HEK293 (cell line): Measurements from ENCODE around the gene HBG2.
"Not testable (repeated sequence)": the region's sequence is repeated elsewhere in the genome, so short reads cannot be mapped to it uniquely, and the experiment has no call there.

Experiments
- CTCF ChIA-PET: fragments of 350-600 bp; formaldehyde crosslinking; extraction: SDS; loops from one replicate; lab custom pipeline; 2021; ENCODE audit warnings: antibody characterized with exemption; lab: Yijun Ruan, JAX
- POLR2A ChIA-PET: fragments of 300-600 bp; formaldehyde crosslinking; extraction: SDS; loops from one replicate; lab custom pipeline; 2020; ENCODE audit warnings: antibody characterized with exemption, inconsistent platforms; lab: Yijun Ruan, JAX
- H3K27ac ChIP-seq: fragments of 200-500 bp; sonication (Bioruptor generic); 2 replicates; pipeline ENCODE4 v1.5.1; 2014; ENCODE audit warnings: low read depth, low read length, control low read depth, inconsistent platforms; ENCODE audit errors: extremely low read depth
- H3K36me3 ChIP-seq, 2 experiments: fragments of 200-500 bp in 1 of 2; sonication (Bioruptor generic) in 1 of 2; 1 replicate in 1 of 2; 2 replicates in 1 of 2; pipeline ENCODE4 v1.5.1; 2014 to 2017; ENCODE audit warnings: inconsistent platforms in 2 of 2, low read length in 2 of 2; ENCODE audit not compliant: control insufficient read depth in 2 of 2, insufficient read depth in 1 of 2
- H3K4me1 ChIP-seq: fragments of 200-500 bp; sonication (Bioruptor generic); 2 replicates; pipeline ENCODE4 v1.5.1; 2014; ENCODE audit warnings: mild to moderate bottlenecking, low read length, inconsistent platforms; ENCODE audit not compliant: control insufficient read depth, insufficient read depth
- H3K4me3 ChIP-seq: 2 replicates; pipeline ENCODE4 v1.5.1; 2011; ENCODE audit warnings: low read depth, mild to moderate bottlenecking, control low read depth, low read length, moderate library complexity
- H3K9me3 ChIP-seq: fragments of 200-500 bp; sonication (Bioruptor generic); 2 replicates; pipeline ENCODE4 v1.5.1; 2014; ENCODE audit warnings: low read depth, low read length, inconsistent platforms; ENCODE audit not compliant: control insufficient read depth, insufficient read depth
- GFI1B ChIP-seq: fragments of 450-650 bp; formaldehyde crosslinking; IDR thresholded peaks from 2 replicates; pipeline ENCODE4 v1.5.1; 2016; ENCODE audit warnings: missing biosample characterization, missing genetic modification characterization
- PRDM1 ChIP-seq: fragments of 450-650 bp; formaldehyde crosslinking; IDR thresholded peaks from 2 replicates; pipeline ENCODE4; 2016; ENCODE audit warnings: missing biosample characterization, missing genetic modification characterization
- SCRT2 ChIP-seq: fragments of 450-650 bp; formaldehyde crosslinking; IDR thresholded peaks from 2 replicates; pipeline ENCODE4 v1.5.1; 2016; ENCODE audit warnings: missing biosample characterization, missing genetic modification characterization
- WT1 ChIP-seq: fragments of 450-650 bp; formaldehyde crosslinking; IDR thresholded peaks from 2 replicates; pipeline ENCODE4 v1.5.1; 2016; ENCODE audit warnings: missing biosample characterization, missing genetic modification characterization
- ZBTB21 ChIP-seq: fragments of 450-650 bp; formaldehyde crosslinking; IDR thresholded peaks from 2 replicates; pipeline ENCODE4 v1.5.1; 2017; ENCODE audit warnings: missing biosample characterization, missing genetic modification characterization
- ZNF121 ChIP-seq: fragments of 450-650 bp; formaldehyde crosslinking; IDR thresholded peaks from 2 replicates; pipeline ENCODE4 v1.5.1; 2016; ENCODE audit warnings: missing biosample characterization, missing genetic modification characterization
- ZNF132 ChIP-seq: fragments of 450-650 bp; formaldehyde crosslinking; IDR thresholded peaks from 2 replicates; pipeline ENCODE4 v1.5.1; 2017; ENCODE audit warnings: missing biosample characterization, missing genetic modification characterization, borderline replicate concordance
- ZNF211 ChIP-seq: fragments of 450-650 bp; formaldehyde crosslinking; IDR thresholded peaks from 2 replicates; pipeline ENCODE4 v1.5.1; 2016; ENCODE audit warnings: low read depth, missing biosample characterization, missing genetic modification characterization
- ZNF221 ChIP-seq: fragments of 450-650 bp; formaldehyde crosslinking; IDR thresholded peaks from 2 replicates; pipeline ENCODE4 v1.5.1; 2017; ENCODE audit warnings: missing biosample characterization, missing genetic modification characterization, borderline replicate concordance
- ZNF239 ChIP-seq: fragments of 450-650 bp; formaldehyde crosslinking; IDR thresholded peaks from 2 replicates; pipeline ENCODE4 v1.5.1; 2016; ENCODE audit warnings: missing biosample characterization, missing genetic modification characterization
- ZNF335 ChIP-seq: fragments of 450-650 bp; formaldehyde crosslinking; conservative IDR thresholded peaks from 2 replicates; pipeline ENCODE4 v1.5.1; 2016; ENCODE audit warnings: missing biosample characterization, missing genetic modification characterization
- ZNF37A ChIP-seq: fragments of 450-650 bp; IDR thresholded peaks from 2 replicates; pipeline ENCODE4 v1.5.1; 2018; ENCODE audit warnings: missing biosample characterization, missing genetic modification characterization
- ZNF423 ChIP-seq: fragments of 450-650 bp; formaldehyde crosslinking; IDR thresholded peaks from 2 replicates; pipeline ENCODE4 v1.5.1; 2016; ENCODE audit warnings: missing biosample characterization, missing genetic modification characterization
- ZNF530 ChIP-seq: fragments of 450-650 bp; formaldehyde crosslinking; IDR thresholded peaks from 2 replicates; pipeline ENCODE4 v1.5.1; 2016; ENCODE audit warnings: low read depth, missing biosample characterization, missing genetic modification characterization
- ZNF548 ChIP-seq: fragments of 450-650 bp; formaldehyde crosslinking; IDR thresholded peaks from 2 replicates; pipeline ENCODE4 v1.5.1; 2016; ENCODE audit warnings: missing biosample characterization, missing genetic modification characterization
- ZNF561 ChIP-seq: fragments of 450-650 bp; IDR thresholded peaks from 2 replicates; pipeline ENCODE4 v1.5.1; 2018; ENCODE audit warnings: missing biosample characterization, missing genetic modification characterization, borderline replicate concordance
- ZNF747 ChIP-seq: fragments of 450-650 bp; formaldehyde crosslinking; IDR thresholded peaks from 2 replicates; pipeline ENCODE4 v1.5.1; 2016; ENCODE audit warnings: missing biosample characterization, missing genetic modification characterization
- ZNF843 ChIP-seq: fragments of 450-650 bp; formaldehyde crosslinking; IDR thresholded peaks from 2 replicates; pipeline ENCODE4 v1.5.1; 2016; ENCODE audit warnings: missing biosample characterization, missing genetic modification characterization
- TF ChIP-seq, protein P1 (sequence below): fragments of 450-650 bp; formaldehyde crosslinking; IDR thresholded peaks from 2 replicates; pipeline ENCODE4 v1.5.1; 2016; ENCODE audit warnings: missing biosample characterization, missing genetic modification characterization, low read depth
- TF ChIP-seq, protein P2 (sequence below): fragments of 450-650 bp; formaldehyde crosslinking; IDR thresholded peaks from 2 replicates; pipeline ENCODE4; 2016; ENCODE audit warnings: missing biosample characterization, missing genetic modification characterization
- TF ChIP-seq, protein P3 (sequence below): fragments of 450-650 bp; formaldehyde crosslinking; IDR thresholded peaks from 2 replicates; pipeline ENCODE4 v1.5.1; 2016; ENCODE audit warnings: missing biosample characterization, missing genetic modification characterization

Gene HBG2

GRCh38 chr11:5297721-5298323 lies 43.2 kb upstream of the HBG2 start:
- H3K36me3 ChIP-seq, result no peaks in the 10 kb centered on the region
- ChIA-PET CTCF (interaction anchor here (1.4 kb wide), 1 partner anchor 174 kb away, joined by 4 read pairs; no protein-coding TSS in a partner anchor), POLR2A (no interaction called here)
- H3K27ac ChIP-seq, result no peak overlapping the region
- no peak overlapping the region for H3K4me3 ChIP-seq
- TF ChIP-seq GFI1B (tag by site-specific recombination), result no peak
- no peak for TF ChIP-seq ZNF530 (tag by site-specific recombination)
- TF ChIP-seq ZBTB21 (tag by site-specific recombination), result no peak
- TF ChIP-seq ZNF211 (tag by site-specific recombination), result no peak
- TF ChIP-seq ZNF548 (tag by site-specific recombination), result no peak
- no peak for TF ChIP-seq PRDM1 (tag by site-specific recombination)
- TF ChIP-seq, protein P1, sequence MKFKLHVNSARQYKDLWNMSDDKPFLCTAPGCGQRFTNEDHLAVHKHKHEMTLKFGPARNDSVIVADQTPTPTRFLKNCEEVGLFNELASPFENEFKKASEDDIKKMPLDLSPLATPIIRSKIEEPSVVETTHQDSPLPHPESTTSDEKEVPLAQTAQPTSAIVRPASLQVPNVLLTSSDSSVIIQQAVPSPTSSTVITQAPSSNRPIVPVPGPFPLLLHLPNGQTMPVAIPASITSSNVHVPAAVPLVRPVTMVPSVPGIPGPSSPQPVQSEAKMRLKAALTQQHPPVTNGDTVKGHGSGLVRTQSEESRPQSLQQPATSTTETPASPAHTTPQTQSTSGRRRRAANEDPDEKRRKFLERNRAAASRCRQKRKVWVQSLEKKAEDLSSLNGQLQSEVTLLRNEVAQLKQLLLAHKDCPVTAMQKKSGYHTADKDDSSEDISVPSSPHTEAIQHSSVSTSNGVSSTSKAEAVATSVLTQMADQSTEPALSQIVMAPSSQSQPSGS (tag by site-specific recombination), result no peak
- TF ChIP-seq ZNF132 (tag by site-specific recombination), result no peak
- no peak for TF ChIP-seq ZNF239 (tag by site-specific recombination)
- no peak for TF ChIP-seq ZNF561 (tag by site-specific recombination)
- no peaks in the 10 kb centered on the region for H3K4me1 ChIP-seq
- no peaks in the 10 kb centered on the region for H3K9me3 ChIP-seq

DNA sequence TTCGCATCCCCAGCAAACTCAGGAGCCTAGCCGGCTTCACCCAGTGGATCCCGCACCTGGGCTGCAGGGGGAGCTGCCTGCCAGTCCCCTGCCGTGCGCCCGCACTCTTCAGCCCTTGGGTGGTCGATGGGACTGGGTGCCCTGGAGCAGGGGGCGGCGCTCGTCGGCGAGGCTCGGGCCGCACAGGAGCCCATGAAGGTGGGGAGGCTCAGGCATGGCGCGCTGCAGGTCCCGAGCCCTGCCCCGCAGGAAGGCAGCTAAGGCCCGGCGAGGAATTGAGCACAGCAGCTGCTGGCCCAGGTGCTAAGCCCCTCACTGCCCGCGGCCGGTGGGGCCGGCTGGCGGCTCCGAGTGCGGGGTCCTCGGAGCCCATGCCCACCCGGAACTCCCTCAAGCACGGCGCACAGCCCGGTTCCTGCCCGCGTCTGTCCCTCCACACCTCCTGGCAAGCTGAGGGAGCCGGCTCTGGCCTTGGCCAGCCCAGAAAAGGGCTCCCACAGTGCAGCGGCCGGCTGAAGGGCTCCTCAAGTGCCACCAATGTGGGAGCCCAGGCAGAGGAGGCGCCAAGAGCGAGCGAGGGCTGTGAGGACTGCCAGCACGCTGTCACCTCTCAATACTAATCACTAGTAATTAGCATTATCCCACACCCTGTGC lies 39.9 kb upstream of the HBG2 start:
- H3K4me1 ChIP-seq, H3K27ac ChIP-seq, POLR2A ChIA-PET, H3K9me3 ChIP-seq, H3K36me3 ChIP-seq, H3K4me3 ChIP-seq: not testable (repeated sequence)
- CTCF ChIA-PET, result interaction anchor here (0.6 kb wide), 1 partner anchor 1051 kb away, joined by 3 read pairs; no protein-coding TSS in a partner anchor

GRCh38 chr11:5293028-5293427 lies 38.4 kb upstream of the HBG2 start:
- CTCF ChIA-PET, result no interaction called here
- POLR2A ChIA-PET, result no interaction called here
- no peak overlapping the region for H3K27ac ChIP-seq
- H3K36me3 ChIP-seq, result no peaks in the 10 kb centered on the region
- TF ChIP-seq SCRT2 (no peak), ZNF843 (no peak), ZNF423 (tag by site-specific recombination) (no peak), WT1 (tag by site-specific recombination) (no peak), ZNF747 (no peak), ZNF221 (no peak), ZNF121 (tag by site-specific recombination) (no peak), ZNF335 (no peak), ZNF37A (no peak)
- TF ChIP-seq, protein P2, sequence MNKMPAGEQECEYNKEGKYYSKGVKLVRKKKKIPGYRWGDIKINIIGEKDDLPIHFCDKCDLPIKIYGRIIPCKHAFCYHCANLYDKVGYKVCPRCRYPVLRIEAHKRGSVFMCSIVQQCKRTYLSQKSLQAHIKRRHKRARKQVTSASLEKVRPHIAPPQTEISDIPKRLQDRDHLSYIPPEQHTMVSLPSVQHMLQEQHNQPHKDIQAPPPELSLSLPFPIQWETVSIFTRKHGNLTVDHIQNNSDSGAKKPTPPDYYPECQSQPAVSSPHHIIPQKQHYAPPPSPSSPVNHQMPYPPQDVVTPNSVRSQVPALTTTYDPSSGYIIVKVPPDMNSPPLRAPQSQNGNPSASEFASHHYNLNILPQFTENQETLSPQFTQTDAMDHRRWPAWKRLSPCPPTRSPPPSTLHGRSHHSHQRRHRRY (tag by site-specific recombination), result no peak
- TF ChIP-seq, protein P3, sequence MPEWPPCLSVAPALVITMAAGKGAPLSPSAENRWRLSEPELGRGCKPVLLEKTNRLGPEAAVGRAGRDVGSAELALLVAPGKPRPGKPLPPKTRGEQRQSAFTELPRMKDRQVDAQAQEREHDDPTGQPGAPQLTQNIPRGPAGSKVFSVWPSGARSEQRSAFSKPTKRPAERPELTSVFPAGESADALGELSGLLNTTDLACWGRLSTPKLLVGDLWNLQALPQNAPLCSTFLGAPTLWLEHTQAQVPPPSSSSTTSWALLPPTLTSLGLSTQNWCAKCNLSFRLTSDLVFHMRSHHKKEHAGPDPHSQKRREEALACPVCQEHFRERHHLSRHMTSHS, result no peak
- no peaks in the 10 kb centered on the region for H3K9me3 ChIP-seq
- H3K4me3 ChIP-seq, result no peak overlapping the region
- no peaks in the 10 kb centered on the region for H3K4me1 ChIP-seq
